ENCODE data around the gene MUC3A.

The MUC3A gene

DNA sequence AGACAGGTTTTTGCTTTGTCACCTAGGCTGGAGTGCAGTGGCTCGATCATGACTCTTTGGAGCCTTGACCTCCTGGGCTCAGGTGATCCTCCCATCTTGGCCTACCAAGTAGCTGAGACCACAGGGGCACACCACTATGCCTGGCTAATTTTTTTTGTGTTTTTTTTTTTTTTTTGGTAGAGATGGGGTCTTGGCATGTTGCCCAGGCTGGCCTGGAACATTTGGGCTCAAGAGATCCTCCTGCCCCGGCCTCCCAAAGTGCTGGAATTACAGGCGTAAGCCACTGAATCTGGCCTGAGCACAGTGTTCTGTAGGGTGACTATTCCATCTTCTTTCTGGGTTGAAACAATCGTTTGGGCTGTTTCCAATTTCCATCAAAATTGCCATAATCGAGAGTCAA lies 1.5 kb upstream of the MUC3A start:
- DNase-seq: no peak

DNA sequence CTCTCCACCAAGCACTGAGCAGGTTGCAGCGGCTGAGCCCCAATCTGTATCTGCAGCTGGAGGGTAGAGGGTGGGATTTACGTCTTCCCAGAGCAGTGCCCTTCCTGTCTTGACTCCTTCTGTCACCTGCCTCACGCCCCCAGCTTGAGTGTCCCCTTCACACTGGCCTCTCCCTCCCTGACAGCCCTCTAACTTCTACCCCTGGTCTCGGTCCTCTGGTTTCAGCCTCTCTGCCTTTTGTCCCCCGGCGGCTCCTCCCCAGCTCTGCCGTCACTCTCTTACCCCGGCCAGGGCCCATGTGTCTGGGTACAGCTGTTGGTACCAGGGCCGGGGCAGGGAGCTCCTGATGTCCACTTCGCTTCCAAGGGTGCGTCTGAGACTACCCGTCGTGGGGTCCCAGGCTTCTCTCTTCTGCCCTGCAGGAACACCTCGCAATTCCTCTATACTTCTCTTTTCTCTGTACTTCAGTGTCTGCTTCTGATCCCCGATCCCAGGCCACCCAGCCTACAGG lies 654 bp downstream of the MUC3A start:
- DNase-seq: no peak

GRCh38 chr7:100951172-100951571 lies 1.8 kb downstream of the MUC3A start:
- DNase-seq: no peak

- DNase-seq: no peak
Observed at GRCh38 chr7:100951888-100952560, 2.7 kb downstream of the MUC3A start.

DNA sequence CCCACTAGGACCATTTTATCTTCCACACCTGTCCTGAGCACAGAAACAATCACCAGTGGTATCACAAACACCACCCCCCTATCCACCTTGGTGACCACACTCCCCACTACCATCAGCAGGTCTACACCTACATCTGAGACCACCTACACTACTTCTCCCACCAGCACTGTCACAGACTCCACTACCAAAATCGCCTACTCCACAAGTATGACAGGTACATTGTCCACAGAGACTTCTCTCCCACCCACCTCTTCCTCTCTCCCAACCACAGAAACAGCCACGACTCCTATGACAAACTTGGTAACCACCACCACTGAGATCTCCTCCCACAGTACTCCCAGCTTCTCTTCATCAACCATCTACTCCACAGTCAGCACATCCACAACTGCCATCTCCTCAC lies 3.3 kb downstream of the MUC3A start:
- DNase-seq: no peak

DNA sequence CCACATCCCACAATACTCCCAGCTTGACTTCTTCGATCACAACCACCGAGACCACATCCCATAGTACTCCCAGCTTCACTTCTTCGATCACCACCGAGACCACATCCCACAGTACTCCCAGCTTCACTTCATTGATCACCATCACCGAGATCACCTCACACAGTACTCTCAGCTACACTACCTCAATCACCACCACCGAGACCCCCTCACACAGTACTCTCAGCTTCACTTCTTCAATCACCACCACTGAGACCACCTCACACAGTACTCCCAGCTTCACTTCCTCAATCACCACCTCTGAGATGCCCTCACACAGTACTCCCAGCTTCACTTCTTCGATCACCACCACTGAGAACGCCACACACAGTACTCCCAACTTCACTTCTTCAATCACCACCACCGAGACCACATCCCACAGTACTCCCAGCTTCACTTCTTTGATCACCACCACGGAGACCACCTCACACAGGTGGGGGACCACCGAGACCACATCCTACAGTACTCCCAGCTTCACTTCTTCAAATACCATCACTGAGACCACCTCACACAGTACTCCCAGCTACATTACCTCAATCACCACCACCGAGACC lies 8.6 kb downstream of the MUC3A start:
- DNase-seq: no peak

- DNase-seq: no peak
Observed at GRCh38 chr7:100959894-100960293, 10.6 kb downstream of the MUC3A start.

DNA sequence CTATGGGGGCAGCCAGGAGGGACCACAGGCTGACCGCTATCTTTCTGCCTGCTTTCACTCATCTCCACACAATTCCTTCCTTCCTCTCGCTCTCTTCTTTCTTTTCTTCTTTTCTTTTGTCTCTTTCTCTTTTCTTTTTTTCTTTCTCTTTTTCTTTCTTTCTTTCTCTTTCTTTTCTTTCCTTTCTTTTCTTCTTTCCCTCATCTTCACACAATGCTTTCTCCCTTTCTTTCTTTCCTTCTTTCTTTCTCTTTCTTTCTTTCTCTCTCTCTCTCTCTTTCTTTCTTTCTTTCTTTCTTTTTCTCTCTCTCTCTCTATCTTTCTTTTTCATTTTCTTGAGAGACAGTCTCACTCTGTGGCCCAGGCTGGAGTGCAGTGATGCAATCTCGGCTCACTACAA lies 13.2 kb downstream of the MUC3A start:
- DNase-seq: no peak

- DNase-seq: no peak
Observed at GRCh38 chr7:100963386-100963785, 14.1 kb downstream of the MUC3A start.

GRCh38 chr7:100963874-100964273 lies 14.5 kb downstream of the MUC3A start:
- DNase-seq: no peak

DNA sequence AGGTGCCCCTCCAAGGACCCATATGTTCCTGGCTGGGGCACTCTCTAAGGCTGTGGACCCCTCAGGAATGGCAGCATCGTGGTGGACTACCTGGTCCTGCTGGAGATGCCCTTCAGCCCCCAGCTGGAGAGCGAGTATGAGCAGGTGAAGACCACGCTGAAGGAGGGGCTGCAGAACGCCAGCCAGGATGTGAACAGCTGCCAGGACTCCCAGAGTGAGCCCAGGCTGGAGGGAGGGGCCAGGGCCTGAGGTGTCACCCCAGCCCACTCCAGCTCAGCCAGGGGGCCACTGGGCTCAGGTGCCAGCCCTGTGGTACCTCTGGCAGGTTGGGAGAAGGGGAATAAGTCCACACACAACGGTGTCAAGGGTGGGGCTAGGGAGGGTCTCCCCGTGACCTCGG lies 15.3 kb downstream of the MUC3A start:
- DNase-seq: no peak

- DNase-seq: no peak
Observed at GRCh38 chr7:100965045-100965722, 15.8 kb downstream of the MUC3A start.

DNA sequence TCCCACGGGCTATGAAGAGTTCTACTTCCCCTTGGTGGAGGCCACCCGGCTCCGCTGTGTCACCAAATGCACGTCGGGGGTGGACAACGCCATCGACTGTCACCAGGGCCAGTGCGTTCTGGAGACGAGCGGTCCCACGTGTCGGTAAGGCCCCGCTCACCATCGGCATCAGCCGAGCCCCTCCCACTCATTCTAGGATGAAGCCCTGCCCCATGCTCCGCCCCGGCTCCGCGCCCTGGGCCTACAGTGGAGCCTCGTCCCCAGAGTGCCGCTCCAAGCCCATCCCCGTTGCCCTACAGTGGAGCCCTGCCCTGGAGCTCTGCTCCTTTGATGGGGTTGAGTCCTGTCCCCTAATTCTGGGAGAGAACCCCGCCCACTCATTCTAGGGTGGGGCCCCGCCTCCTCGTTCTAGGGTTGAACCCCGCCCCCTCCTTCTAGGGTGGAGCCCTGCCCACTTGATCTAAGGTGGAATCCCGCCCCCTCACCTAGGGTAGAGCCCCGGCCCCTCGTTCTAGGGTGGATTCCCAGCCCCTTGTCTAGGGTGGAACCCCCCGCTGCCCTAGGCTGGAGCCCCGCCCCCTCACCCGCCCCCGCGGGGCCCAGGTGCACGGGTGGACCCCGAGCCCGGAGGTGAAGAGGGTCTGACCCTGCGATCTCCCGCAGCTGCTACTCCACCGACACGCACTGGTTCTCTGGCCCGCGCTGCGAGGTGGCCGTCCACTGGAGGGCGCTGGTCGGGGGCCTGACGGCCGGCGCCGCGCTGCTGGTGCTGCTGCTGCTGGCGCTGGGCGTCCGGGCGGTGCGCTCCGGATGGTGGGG lies 16.6 kb downstream of the MUC3A start:
- peak; percentile 52 for DNase-seq

- DNase-seq: no peak
Observed at GRCh38 chr7:100966542-100967291, 17.4 kb downstream of the MUC3A start.

DNA sequence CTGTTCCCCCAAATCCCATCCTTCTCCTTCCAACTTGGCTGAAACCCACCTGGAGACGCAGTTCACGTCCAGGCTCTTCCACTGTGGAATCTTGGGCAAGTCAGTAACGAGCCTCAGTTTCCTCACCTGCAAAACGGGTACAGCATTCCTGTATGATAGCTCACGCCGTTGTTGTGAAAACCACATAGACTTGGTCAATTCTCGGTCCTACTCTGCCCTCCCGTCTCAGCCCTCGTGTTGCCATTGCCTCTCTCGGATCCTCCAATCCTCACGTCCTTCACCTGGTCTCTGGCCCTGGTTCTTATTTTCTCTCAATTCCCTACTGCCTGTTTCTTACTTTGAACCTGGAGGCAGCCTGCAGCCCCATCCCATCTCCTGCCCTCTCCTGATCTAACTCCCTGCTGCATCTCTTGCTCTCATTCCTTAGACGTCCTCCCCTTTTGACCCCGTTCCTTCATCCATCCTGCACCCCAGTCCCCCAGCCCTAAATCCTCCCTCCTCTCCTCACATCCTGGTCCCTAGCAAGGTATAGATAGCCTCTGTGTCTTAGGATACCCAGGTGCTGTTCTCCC lies 18.0 kb downstream of the MUC3A start:
- no peak for DNase-seq

DNA sequence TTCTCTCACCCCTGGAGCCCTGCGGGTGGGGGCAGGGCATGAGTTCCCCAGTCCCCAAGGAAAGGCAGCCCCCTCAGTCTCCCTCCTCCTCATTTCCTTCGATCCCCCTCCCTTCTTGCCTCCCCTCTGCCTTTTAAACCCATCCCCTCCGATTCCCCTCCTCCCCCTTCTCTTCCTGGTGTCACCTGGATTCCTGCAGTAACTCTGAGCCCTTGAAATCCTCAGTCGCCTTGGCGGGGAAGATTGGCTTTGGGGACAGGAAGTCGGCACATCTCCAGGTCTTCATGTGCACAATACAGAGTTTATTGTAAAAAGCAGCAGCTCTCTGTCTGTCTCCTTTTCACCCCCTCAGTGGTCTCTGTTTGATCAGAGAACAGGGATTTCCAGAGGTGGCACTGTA lies 18.7 kb downstream of the MUC3A start:
- DNase-seq: no peak

- no peak for DNase-seq
Observed at GRCh38 chr7:100968650-100969049, 19.3 kb downstream of the MUC3A start.

GRCh38 chr7:100969066-100969615 lies 19.8 kb downstream of the MUC3A start, which contains the start of gene MUC12:
Gene MUC12, plus strand, starts transcription at chr7:100969565. Its CDS starts 58 bp downstream, at chr7:100969623.
- DNase-seq: no peak

DNA sequence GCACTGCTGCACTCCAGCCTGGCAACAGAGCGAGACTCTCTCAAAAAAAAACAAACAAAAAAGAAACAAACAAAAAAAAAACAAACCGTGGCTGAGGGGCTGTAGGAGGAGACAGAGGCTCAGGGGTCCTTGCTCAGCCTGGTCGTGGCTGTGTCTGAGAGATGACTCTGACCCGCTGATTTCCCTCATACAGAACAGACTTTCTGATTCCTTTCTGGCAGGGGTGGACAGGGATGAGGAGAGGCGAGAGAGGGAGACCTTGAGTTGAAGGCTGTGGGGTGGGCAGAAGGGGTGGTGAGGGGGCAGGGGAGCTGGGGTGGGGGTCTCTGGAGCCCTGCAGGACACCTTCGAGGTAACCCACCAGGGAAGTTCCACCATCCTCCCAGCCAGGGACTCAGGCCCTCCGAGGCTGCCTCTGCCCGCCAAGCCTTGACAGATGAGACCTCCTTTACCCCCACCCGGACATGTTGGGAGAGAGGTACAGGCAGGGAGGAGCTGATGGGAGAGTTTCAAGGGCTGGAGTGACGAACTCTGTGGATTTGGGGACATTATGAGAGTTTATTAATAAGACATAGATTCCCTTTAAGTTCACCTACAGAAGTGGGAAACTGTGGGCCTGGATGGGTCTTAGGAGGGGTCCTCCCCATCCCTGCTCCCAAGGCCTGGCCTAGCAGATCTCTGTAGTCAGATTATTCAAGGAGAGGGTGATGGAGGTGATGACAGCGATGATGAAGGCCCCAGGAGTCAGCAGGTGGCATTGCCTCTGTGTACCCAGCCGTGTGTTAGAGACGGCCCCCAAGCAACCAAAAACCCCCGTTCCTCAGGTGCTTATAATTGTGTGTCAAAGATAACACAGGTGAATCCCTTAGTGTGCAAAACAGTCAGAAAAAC lies 22.0 kb downstream of the MUC3A start:
- no peak for DNase-seq

- no peak for DNase-seq
Observed at GRCh38 chr7:100972002-100972347, 22.6 kb downstream of the MUC3A start.

DNA sequence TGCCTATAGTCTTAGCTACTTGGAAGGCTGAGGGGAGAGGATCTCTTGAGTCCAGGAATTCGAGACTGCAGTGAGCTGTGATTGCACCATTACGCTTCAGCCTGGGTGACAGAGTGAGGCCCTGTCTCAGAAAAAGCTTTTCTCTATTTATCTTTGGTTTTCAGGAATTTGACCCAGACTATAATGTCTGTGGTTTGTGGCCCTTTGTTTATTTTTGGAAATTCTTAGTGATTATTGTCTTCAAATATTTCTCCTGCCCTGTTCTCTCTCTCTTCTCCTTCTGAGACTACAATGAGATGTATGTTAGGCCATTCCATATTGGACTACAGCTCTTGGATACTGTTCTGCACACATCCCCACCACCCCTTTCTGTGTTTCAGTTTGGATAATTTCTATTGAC lies 24.7 kb downstream of the MUC3A start:
- DNase-seq: peak; percentile 58

All from fibroblast of skin of back (primary cell).